RPMI8226 (cell line): ENCODE results near the gene CEP55.
"Not testable (repeated sequence)": the region's sequence is repeated elsewhere in the genome, so short reads cannot be mapped to it uniquely, and the experiment has no call there.

Source experiments
- DNase-seq: peaks from one replicate; pipeline ENCODE4 v3.0.0-alpha.2; 2015

The CEP55 gene

GRCh38 chr10:93496322-93497041 lies at the start of gene CEP55:
TSS of gene CEP55 (plus strand) at chr10:93496612. CDS start at chr10:93500052, 3,440 bp downstream.
- peak; percentile 92 for DNase-seq

- no peak for DNase-seq
Observed at GRCh38 chr10:93447019-93447418, 49.4 kb upstream of the CEP55 start.

GRCh38 chr10:93447970-93448369 lies 48.4 kb upstream of the CEP55 start:
- no peak for DNase-seq

GRCh38 chr10:93451244-93451947 lies 45.0 kb upstream of the CEP55 start:
- DNase-seq, result no peak

DNA sequence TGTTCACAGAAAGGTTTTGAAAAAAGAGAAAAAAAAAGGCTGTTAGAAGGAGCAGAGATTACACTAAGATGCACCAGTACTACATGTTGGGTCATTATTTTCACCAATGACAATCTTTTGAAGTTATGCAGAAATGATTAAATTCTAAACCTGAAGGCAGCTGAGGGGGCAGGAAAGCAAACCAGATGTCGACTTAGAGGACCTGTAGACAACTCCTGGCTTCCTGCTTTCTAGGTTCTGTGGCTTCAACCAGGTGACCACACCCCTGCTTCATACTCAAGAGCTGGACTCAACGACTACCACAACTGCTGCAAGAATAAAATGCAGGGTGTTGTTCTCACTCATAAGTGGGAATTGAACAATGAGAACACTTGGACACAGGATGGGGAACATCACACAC lies 44.3 kb upstream of the CEP55 start:
- peak; percentile 8 for DNase-seq

GRCh38 chr10:93454146-93454545 lies 42.3 kb upstream of the CEP55 start:
- DNase-seq, result no peak

DNA sequence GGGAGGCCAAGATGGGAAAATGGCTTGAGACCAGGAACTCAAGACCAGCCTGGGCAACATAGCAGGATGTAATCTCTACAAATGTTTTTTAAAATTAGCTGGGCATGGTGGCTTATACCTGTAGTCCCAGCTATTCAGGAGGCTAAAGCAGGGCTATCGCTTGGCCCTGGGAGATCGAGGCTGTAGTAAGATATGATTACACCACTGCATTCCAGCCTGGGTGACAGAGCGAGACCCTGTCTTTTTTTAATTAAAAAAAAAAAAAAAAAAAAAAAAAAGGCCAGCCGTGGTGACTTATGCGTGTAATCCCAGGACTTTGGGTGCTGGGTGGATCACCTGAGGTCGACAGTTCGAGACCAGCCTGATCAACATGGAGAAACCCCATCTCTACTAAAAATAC lies 41.7 kb upstream of the CEP55 start:
- no peak for DNase-seq

- DNase-seq, result no peak
Observed at GRCh38 chr10:93456480-93456879, 39.9 kb upstream of the CEP55 start.

DNA sequence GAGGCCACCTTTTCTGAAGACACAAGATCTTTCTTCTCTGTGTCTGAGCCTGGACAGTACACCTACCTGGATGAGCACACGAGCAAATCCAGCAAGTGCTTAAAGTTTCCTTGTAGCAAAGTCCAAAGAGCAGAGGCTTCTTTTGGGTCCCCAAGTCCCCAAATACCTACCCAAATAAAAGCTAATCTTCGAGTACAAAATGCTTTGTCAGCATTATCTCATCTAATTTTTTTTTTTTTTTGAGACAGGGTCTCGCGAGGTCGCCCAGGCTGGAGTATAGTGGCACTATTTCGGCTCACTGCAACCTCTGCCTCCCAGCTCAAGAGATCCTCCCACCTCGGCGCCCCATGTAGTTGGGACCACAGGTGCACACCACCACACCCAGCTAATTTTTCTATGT lies 38.9 kb upstream of the CEP55 start:
- DNase-seq, result no peak

- no peak for DNase-seq
Observed at GRCh38 chr10:93458821-93459257, 37.6 kb upstream of the CEP55 start.

GRCh38 chr10:93459466-93459865 lies 36.9 kb upstream of the CEP55 start:
- no peak for DNase-seq

DNA sequence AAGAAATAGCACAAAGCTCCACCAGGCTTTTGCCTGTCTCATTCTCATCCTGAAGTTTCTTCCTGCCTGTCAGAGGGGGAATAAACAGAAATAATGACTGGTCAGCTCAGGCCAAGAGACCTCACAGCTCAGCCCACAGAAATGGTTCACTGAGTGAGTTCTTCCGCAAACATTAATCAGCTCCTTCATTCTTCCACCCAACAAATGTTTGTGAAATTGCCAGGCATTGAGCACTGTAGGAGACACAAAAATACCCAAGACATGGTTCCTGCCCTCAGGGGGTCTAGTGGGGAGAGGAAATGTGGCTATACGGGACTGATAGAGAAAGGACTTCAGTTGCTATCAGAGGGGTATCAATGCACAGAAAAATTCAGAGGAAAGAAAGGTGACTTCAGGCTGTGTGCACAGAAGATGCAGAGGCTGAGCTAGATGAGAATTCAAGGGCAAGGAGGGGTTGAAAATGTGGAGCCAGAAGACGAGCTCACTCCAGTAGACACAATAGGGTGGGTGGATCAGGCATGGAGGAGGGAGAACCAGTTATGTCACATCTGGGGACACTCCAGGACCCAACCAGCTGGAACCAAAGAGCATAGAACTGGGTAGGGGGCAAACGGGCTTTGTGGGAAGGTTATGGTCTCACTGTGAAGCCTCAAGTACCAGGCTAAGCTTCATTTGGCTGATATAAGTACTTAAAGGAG lies 35.2 kb upstream of the CEP55 start:
- DNase-seq, result no peak

GRCh38 chr10:93461807-93462178 lies 34.6 kb upstream of the CEP55 start:
- peak; percentile 15 for DNase-seq

DNA sequence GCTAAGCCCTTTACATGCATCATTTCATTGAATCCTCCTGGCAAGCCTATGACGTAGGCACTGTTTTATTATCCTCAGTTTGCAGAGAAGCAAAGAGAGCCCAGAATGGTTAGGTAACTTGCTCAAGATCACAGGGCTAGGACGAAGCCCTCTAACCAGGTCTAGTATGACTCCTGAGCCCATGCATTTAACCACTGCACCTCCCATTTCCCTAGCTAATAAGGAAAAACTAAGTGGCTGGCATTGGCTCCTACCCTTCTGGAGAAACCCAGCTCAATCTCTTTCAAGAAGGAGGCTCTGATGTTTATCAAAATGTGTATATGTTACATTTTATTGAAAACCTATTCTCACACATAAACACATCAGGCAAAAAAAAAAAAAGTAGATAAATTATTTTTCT lies 34.0 kb upstream of the CEP55 start:
- no peak for DNase-seq

GRCh38 chr10:93462881-93463280 lies 33.5 kb upstream of the CEP55 start:
- no peak for DNase-seq

GRCh38 chr10:93463723-93464476 lies 32.5 kb upstream of the CEP55 start:
- no peak for DNase-seq

GRCh38 chr10:93464776-93465388 lies 31.5 kb upstream of the CEP55 start:
- no peak for DNase-seq

DNA sequence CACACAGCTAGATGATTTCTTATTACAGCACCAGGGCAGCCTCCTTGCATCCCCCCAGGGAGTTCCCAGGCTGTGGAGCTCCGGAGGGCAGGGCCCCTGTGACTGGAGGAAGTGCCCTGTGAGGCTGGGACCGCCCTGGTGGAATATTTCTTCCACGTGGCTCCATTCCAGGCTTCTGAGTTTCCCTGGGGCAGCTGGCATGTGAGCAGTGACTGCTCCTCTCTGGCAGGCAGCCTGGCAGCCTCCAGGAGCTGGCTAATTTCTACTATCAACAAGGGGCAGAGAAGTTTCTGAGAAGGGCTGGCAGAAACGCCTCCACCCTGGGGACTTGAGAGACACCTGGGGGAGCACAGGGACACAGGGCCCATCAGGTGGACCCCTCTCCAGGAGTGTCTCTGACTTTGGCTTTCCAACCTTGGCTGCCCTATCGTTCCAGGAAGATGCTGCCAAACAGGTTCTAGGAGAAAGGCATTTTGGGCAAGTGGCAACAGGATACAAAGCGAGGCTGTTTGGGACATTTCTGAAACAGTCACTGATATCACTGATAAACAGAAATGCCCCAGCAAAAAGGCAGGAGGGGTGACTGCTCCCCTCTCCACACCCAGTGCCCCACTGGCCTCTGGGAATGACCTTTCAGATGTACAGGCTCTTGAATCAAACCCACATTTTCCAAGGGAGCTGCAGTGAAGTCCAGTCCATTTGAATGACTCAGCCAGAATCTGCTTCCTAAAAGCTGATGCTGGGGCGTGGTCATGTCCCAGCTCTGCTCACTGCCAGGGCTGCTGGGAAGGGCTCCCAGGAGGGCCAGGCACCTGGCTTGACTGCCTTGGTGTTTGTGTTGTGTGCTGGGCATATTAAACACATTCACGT lies 30.4 kb upstream of the CEP55 start:
- DNase-seq, result peak; percentile 9

- not testable (repeated sequence) for DNase-seq
Observed at GRCh38 chr10:93467635-93468034, 28.8 kb upstream of the CEP55 start.

- no peak for DNase-seq
Observed at GRCh38 chr10:93468461-93469213, 27.8 kb upstream of the CEP55 start.

- DNase-seq, result no peak
Observed at GRCh38 chr10:93469454-93469853, 27.0 kb upstream of the CEP55 start.
